Posterior cingulate gyrus (tissue), 11 donors: ENCODE measurements around the gene CCNC.
"Not testable (repeated sequence)": the region's sequence is repeated elsewhere in the genome, so short reads cannot be mapped to it uniquely, and the experiment has no call there.

Source experiments
- DNase-seq, 10 donors: peaks; one replicate each; pipeline versions ENCODE4 v3.0.0 to v3.0.0-alpha.2; 2020 to 2021; ENCODE audit warnings: mixed read lengths in 3 of 10
- intact Hi-C: fragments of 100-400 bp; cut with DNase I; formaldehyde crosslinking; loops from one replicate; pipeline ENCODE4 v1.15.1; 2023

CCNC gene

GRCh38 chr6:99604166-99605073, 36.0 kb upstream of the CCNC start:
- DNase-seq = peak in 1 of 10 donors; percentile 73
- intact Hi-C loops = no loop called here

GRCh38 chr6:99603421-99604165, 35.1 kb upstream of the CCNC start:
- intact Hi-C loops = no loop called here
- DNase-seq = peak in 2 of 10 donors; percentile 69 to 80

- DNase-seq = peak in 1 of 10 donors; percentile 82
- intact Hi-C loops = no loop called here
These were observed 34.3 kb upstream of the CCNC start for GRCh38 chr6:99602520-99603420.

GRCh38 chr6:99594696-99595095, 26.2 kb upstream of the CCNC start:
- intact Hi-C loops, DNase-seq: not testable (repeated sequence)

GRCh38 chr6:99592900-99593299, 24.4 kb upstream of the CCNC start:
- intact Hi-C loops = no loop called here

GRCh38 chr6:99591673-99592364, 23.4 kb upstream of the CCNC start:
- no peak for DNase-seq
- intact Hi-C loops = no loop called here

More at GRCh38 chr6:99592900-99593299, 24.4 kb upstream of the CCNC start:
- no peak for DNase-seq

GRCh38 chr6:99590728-99591672, 22.5 kb upstream of the CCNC start:
- DNase-seq = peak in 1 of 10 donors; percentile 77
- intact Hi-C loops = no loop called here

GRCh38 chr6:99589907-99590493, 21.5 kb upstream of the CCNC start:
- intact Hi-C loops = loop anchor here (10.0 kb wide), 1 partner anchor 155 kb away; no protein-coding TSS in a partner anchor
- DNase-seq = no peak

- intact Hi-C loops = loop anchor here (10.0 kb wide), 1 partner anchor 156 kb away; no protein-coding TSS in a partner anchor
- peak in 1 of 10 donors; percentile 75 for DNase-seq
These were observed 20.8 kb upstream of the CCNC start for GRCh38 chr6:99589290-99589672.

GRCh38 chr6:99588618-99589289, 20.3 kb upstream of the CCNC start:
- peak in 8 of 10 donors; percentile 36 to 89 (median 52) for DNase-seq
- intact Hi-C loops = loop anchor here (10.0 kb wide), 1 partner anchor 156 kb away; no protein-coding TSS in a partner anchor

- no peak for DNase-seq
- intact Hi-C loops = loop anchor here (10.0 kb wide), 1 partner anchor 157 kb away; no protein-coding TSS in a partner anchor
These were observed 19.3 kb upstream of the CCNC start for GRCh38 chr6:99587792-99588191.

- DNase-seq = no peak
- intact Hi-C loops = loop anchor here (10.0 kb wide), 1 partner anchor 165 kb away; no protein-coding TSS in a partner anchor
These were observed 11.3 kb upstream of the CCNC start for GRCh38 chr6:99579781-99580180.

GRCh38 chr6:99575544-99576227, 7.2 kb upstream of the CCNC start:
- no peak for DNase-seq
- intact Hi-C loops = no loop called here

GRCh38 chr6:99573980-99574617, 5.6 kb upstream of the CCNC start:
- DNase-seq = no peak
- intact Hi-C loops = no loop called here

- no peak for DNase-seq
- intact Hi-C loops = no loop called here
These were observed 5.3 kb downstream of the CCNC start for GRCh38 chr6:99563056-99563723.

- DNase-seq = no peak
- intact Hi-C loops = no loop called here
These were observed 7.8 kb downstream of the CCNC start for GRCh38 chr6:99560668-99561067.
